IPS-15b (cell line): ENCODE results near the gene PTPRO.

Experiments
- H3K27me3 ChIP-seq: one replicate; pipeline ENCODE4 v1.6.1; 2013; ENCODE audit warnings: low read length; ENCODE audit not compliant: control insufficient read depth, insufficient read depth
- H3K36me3 ChIP-seq: one replicate; pipeline ENCODE4 v1.6.1; 2013; ENCODE audit warnings: low read length; ENCODE audit not compliant: control insufficient read depth, insufficient read depth
- H3K4me1 ChIP-seq: one replicate; pipeline ENCODE4 v1.6.1; 2013; ENCODE audit warnings: mild to moderate bottlenecking, low read length; ENCODE audit not compliant: control insufficient read depth, insufficient read depth
- H3K4me3 ChIP-seq: one replicate; pipeline ENCODE4 v1.5.1; 2013; ENCODE audit warnings: low read depth, low read length
- H3K9ac ChIP-seq: one replicate; pipeline ENCODE4 v1.6.1; 2013; ENCODE audit warnings: low read depth, mild to moderate bottlenecking, low read length
- H3K9me3 ChIP-seq: one replicate; pipeline ENCODE4 v1.6.1; 2013; ENCODE audit warnings: mild to moderate bottlenecking, low read length; ENCODE audit not compliant: control insufficient read depth, insufficient read depth

The PTPRO gene

DNA sequence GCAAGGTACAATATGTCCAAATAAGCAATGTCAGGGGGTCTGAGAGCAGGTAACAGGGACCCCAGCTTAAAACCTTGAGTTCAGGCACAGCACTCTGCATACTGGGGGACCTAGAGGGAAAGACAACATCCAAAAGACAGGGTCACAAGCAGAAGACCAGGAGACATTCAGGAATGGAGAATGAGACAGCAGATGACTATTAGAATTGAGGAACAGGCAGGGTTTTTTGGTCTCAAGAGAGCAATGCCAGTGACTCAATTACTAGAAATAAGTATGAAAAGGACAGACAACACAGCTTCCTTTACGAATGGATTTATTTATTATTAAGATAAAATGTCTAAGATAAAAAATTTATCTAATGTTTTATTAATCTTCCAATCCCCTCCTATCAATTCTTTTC lies 223.0 kb downstream of the PTPRO start:
- Histone ChIP-seq H3K9me3 (no peaks in the 10 kb centered on the region), H3K9ac (no peak overlapping the region), H3K4me3 (no peak overlapping the region), H3K27me3 (no peaks in the 10 kb centered on the region), H3K4me1 (no peaks in the 10 kb centered on the region), H3K36me3 (no peaks in the 10 kb centered on the region)

DNA sequence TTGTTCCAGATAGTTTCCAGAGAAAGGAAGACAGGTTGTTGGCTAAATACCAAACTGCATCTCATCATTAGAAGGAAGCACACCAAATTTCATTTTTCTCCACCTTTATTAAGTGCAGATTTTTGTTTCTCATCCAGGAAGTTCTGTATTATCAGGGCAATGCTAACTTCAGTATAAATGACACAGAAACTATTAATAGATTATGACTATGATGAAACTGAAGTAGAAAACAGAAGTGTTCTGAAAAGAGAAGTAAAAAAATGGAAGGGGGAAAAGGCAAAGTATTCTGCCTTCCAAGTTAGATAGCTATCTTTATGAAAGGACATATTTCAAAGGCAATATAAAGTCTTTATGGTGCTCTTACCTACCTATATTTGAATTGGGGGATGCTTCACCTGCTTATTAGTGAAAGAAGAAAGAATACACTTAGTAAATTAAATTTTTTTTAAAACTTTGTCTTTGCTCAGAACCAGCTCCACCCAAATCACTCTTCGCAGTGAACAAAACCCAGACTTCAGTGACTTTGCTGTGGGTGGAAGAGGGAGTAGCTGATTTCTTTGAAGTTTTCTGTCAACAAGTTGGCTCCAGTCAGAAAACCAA lies 223.9 kb downstream of the PTPRO start:
- Histone ChIP-seq H3K4me1 (no peaks in the 10 kb centered on the region), H3K9me3 (no peaks in the 10 kb centered on the region), H3K9ac (no peak overlapping the region), H3K4me3 (no peak overlapping the region), H3K27me3 (no peaks in the 10 kb centered on the region), H3K36me3 (no peaks in the 10 kb centered on the region)

DNA sequence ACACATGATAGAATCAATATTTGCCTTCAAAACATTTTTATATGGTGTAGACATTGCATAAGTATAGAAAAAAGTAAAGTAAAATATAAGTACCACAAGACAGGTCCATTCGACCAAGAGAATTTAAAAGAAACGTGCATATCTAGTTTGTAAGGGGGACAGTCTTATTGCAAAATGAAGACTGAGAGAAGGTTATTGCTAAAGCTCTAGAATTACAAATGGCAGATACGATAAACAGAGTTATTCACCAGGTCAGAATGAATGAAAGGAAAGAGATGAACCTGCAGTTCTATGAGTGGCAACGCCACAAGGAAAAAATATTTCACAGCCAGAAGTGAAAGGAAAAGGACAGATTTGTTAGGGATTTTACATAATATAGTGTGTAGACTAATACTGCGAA lies 224.8 kb downstream of the PTPRO start:
- no peak overlapping the region for H3K4me3 ChIP-seq
- no peak overlapping the region for H3K9ac ChIP-seq
- no peaks in the 10 kb centered on the region for H3K4me1 ChIP-seq
- H3K9me3 ChIP-seq: no peaks in the 10 kb centered on the region
- H3K36me3 ChIP-seq: no peaks in the 10 kb centered on the region
- no peaks in the 10 kb centered on the region for H3K27me3 ChIP-seq

DNA sequence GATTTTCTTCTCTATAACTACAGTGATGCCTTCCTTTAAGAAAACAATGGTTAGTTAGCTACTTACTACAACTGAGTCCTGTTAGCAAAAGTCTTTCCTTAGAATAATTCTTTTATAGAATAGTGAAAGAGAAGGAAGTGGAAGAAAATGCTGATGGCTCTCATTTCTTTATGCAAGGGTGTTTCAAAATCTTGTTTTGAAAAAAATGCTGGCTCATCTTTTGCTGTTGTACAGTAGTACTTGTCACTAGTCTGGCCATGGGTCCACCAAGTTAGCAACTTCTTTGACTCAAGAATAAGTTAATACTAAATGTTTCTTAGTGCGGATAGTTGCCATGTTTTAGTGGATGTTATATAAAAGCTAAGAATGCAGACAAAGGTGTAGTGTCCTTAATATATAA lies 225.4 kb downstream of the PTPRO start:
- H3K4me1 ChIP-seq: no peaks in the 10 kb centered on the region
- H3K4me3 ChIP-seq: no peak overlapping the region
- no peaks in the 10 kb centered on the region for H3K9me3 ChIP-seq
- H3K27me3 ChIP-seq: no peaks in the 10 kb centered on the region
- no peak overlapping the region for H3K9ac ChIP-seq
- H3K36me3 ChIP-seq: no peaks in the 10 kb centered on the region

DNA sequence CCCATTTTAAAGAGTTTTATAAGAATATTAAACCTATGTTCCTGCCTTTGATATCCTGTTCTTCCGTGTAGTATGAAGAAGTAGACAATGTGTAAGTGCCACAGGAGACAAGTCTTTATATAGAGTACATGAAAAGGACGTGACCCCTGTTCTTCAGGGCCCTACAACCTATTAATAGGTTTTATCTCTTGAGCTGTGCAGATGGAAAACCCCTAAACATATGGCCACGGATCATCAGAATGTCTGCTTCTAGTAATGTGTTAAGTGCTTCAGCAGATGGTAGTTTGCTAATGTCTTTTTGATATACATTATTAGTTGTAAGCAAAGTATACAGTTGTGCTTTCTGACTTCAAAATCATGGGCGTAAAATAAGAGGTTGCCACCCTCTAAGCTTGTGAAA lies 228.5 kb downstream of the PTPRO start:
- no peaks in the 10 kb centered on the region for H3K4me1 ChIP-seq
- H3K9me3 ChIP-seq: no peaks in the 10 kb centered on the region
- no peak overlapping the region for H3K9ac ChIP-seq
- no peaks in the 10 kb centered on the region for H3K36me3 ChIP-seq
- no peak overlapping the region for H3K4me3 ChIP-seq
- no peaks in the 10 kb centered on the region for H3K27me3 ChIP-seq

DNA sequence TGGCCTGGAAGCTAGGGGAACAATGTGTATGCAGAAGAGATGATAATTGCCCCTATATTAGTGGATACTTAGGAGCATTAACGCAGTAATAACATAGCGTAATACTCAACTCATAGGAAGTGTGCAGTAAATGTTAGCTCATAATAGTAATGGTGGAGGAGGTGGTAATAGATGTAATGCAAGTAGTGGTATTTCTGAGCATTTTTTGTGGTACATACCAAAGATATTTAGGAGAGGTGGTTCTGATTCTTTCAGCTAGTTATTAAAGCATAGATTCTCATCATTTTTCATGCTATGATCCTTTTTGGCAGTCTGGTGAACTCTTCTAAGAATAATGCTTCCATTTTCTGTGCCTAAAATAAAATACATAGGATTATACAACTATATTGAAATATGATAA lies 233.1 kb downstream of the PTPRO start:
- H3K27me3 ChIP-seq: no peaks in the 10 kb centered on the region
- no peak overlapping the region for H3K9ac ChIP-seq
- no peaks in the 10 kb centered on the region for H3K9me3 ChIP-seq
- no peaks in the 10 kb centered on the region for H3K4me1 ChIP-seq
- H3K36me3 ChIP-seq: no peaks in the 10 kb centered on the region
- no peak overlapping the region for H3K4me3 ChIP-seq

DNA sequence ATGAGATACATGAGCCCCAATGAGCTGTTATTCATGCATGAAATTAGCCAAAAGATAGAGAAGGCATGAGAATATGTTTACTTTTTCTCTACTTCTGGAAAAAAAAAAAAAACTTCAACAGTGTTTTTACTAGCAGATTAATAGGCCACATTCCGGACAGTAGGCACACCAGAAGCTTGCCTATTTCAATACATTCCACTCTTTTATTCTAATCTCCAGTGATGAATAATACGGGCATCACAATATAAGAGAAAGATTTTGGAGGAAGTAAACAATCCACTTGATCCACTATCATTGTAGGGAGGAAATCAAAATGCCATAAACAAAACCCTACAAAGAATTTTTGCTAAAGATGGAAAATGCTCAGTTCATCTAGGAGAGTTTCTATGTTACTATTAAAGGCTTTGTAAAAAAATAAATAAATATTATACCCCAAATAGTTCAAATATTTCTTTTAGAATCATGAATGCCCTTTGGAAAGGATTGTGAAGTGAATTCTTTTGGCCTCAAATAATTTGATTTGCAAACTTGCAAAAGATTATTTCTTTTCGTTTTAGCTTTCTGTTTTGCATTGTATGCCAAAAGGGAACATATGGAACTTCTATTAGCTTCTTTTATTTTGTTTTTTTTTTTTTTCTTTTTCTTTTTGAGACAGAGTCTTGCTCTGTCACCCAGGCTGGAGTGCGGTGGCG lies 234.2 kb downstream of the PTPRO start:
- no peaks in the 10 kb centered on the region for H3K36me3 ChIP-seq
- no peaks in the 10 kb centered on the region for H3K4me1 ChIP-seq
- H3K9ac ChIP-seq: no peak overlapping the region
- H3K4me3 ChIP-seq: no peak overlapping the region
- H3K9me3 ChIP-seq: no peaks in the 10 kb centered on the region
- no peaks in the 10 kb centered on the region for H3K27me3 ChIP-seq

DNA sequence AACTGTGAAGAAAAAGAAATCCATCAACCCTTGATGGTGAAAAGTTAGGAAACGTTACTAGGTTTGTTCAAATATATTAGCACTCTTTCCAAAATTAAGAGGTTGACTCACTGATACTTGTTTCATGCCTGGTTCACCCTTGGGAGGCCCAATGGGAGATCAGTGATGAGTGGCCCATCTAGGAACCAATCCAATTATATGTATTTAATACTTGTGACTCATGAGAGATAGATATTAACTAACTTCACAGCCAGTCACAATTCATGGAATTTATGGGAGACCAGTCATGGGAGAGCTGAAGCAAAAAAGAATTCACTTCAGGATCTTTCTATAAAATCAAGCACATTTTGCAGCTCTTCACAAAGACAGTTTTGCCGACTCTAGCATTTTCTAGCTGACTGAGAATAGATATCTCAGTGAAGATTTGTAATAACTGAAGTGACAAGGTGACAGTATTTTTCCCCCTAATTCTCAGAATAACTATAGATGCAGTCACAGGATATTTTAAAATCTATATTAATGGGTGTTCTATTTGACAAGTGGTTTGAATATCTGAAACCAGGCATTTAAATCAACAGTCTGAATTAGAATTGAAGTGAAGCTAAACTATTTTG lies 236.7 kb downstream of the PTPRO start:
- no peaks in the 10 kb centered on the region for H3K9me3 ChIP-seq
- no peaks in the 10 kb centered on the region for H3K27me3 ChIP-seq
- H3K36me3 ChIP-seq: no peaks in the 10 kb centered on the region
- H3K4me3 ChIP-seq: no peak overlapping the region
- H3K9ac ChIP-seq: no peak overlapping the region
- H3K4me1 ChIP-seq: no peaks in the 10 kb centered on the region

DNA sequence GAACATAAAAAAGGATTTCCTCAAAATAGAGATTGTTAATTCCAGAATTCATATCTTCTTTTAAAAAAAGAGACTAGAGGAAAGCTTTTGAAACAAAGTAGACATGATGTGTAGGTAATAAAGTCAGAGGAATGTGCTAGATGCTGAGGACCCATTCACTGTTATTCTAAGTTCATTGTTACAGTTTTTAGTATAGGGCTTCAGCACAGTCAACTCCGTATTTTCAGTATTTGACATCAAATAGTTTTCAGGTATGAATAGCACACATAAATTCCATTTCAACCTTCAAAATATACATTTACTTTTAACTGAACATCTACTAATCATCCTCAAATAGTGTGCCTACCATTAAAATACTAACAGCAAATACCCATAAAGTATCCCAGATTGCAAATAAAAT lies 239.1 kb downstream of the PTPRO start:
- no peaks in the 10 kb centered on the region for H3K9me3 ChIP-seq
- no peaks in the 10 kb centered on the region for H3K4me1 ChIP-seq
- H3K36me3 ChIP-seq: no peaks in the 10 kb centered on the region
- H3K4me3 ChIP-seq: no peak overlapping the region
- H3K27me3 ChIP-seq: no peaks in the 10 kb centered on the region
- H3K9ac ChIP-seq: no peak overlapping the region

DNA sequence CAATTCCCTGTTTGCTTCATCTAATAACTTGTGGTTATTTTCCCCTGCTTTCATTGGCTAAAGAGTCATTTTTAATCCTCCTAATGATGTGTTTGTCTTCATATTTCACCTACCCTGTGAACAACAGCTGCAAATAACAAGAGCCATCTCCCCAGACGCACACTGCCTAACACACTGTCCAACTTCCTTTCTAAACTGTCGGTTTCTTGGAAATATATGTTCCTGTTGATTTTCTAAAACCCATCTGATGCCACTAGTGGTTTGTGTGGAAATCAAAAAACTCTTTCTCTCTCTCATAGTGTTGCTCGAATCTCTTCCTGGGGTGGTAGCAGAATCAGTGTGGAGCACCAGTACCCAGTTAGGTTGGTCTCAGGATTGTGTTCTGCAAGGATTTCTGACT lies 240.0 kb downstream of the PTPRO start:
- H3K9me3 ChIP-seq: no peaks in the 10 kb centered on the region

DNA sequence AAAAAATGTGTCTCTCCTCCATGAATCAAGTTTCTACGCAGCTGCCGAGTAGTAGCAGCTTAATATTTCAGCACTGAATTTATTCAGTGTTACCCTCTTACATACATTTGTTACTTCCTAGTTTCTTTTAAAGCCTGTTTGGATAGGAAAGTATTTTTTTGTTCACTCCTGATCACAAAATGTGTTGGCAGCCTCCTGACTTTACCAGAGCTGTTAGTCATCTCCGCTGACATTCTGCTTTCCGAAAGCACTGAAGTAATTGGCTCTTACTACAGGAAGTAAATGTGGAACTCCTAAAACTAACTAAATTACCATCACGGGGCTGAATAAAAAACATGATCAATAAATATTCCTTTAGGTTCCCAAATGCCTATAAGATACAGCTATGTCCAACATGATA lies 241.4 kb downstream of the PTPRO start:
- no peaks in the 10 kb centered on the region for H3K27me3 ChIP-seq

More for the DNA sequence above, 240.0 kb downstream of the PTPRO start:
- H3K36me3 ChIP-seq: no peaks in the 10 kb centered on the region
- H3K27me3 ChIP-seq: no peaks in the 10 kb centered on the region
- H3K4me1 ChIP-seq: no peaks in the 10 kb centered on the region
- H3K9ac ChIP-seq: no peak overlapping the region
- H3K4me3 ChIP-seq: no peak overlapping the region

DNA sequence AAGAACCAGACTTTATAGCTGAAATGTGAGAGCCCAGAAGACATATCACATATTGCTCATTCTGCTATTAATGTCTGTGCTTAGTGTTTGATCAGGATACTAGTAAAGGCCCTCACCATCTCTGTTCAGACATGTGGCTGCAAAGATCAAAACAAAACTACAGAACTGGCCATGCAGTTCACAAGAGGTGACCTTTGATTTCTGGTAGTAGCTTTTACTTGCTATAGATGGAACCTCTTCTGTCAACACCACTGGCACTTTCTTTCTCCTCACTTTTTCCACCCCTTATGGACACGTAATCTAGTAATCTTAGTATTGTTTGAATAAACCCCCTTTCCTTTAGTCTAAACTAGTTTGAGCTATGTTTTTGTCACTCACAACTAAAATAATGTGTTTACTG lies 252.0 kb downstream of the PTPRO start:
- H3K36me3 ChIP-seq: no peaks in the 10 kb centered on the region
- H3K4me1 ChIP-seq: no peaks in the 10 kb centered on the region
- no peak overlapping the region for H3K9ac ChIP-seq
- H3K9me3 ChIP-seq: no peaks in the 10 kb centered on the region
- no peaks in the 10 kb centered on the region for H3K27me3 ChIP-seq
- H3K4me3 ChIP-seq: no peak overlapping the region

More for the DNA sequence above, 241.4 kb downstream of the PTPRO start:
- H3K9me3 ChIP-seq: no peaks in the 10 kb centered on the region
- H3K4me1 ChIP-seq: no peaks in the 10 kb centered on the region
- no peaks in the 10 kb centered on the region for H3K36me3 ChIP-seq
- H3K4me3 ChIP-seq: no peak overlapping the region
- no peak overlapping the region for H3K9ac ChIP-seq
